B cell (primary cell): ENCODE results near the gene PRIMPOL. TPM values are rescaled to one million over a fixed set of nuclear protein-coding genes. Genes with fewer than 3 reads are reported as not detected.

Experiments used
- ATAC-seq: fragments of 200-7000 bp; cut with Tn5 transposase; one replicate; pipeline ENCODE4 v1.10.0; 2021; ENCODE audit warnings: low read depth, mild to moderate bottlenecking, moderate number of reproducible peaks, moderate library complexity
- CTCF ChIA-PET: fragments of 350-600 bp; sonication (Branson Sonifier 250); formaldehyde crosslinking; loops from one replicate; lab custom pipeline; 2021; ENCODE audit warnings: antibody characterized with exemption, inconsistent platforms; lab: Charles Lee
- POLR2A ChIA-PET: fragments of 350-600 bp; sonication (Branson Sonifier 250); formaldehyde crosslinking; loops from one replicate; lab custom pipeline; 2021; ENCODE audit warnings: antibody characterized with exemption; lab: Charles Lee
- DNase-seq: peaks from one replicate; pipeline ENCODE4 v3.0.0; 2013
- H2AFZ ChIP-seq: 2 replicates; pipeline ENCODE4 v1.6.1; 2012; ENCODE audit warnings: mild to moderate bottlenecking, low read depth, low read length; ENCODE audit not compliant: insufficient read depth, poor library complexity, severe bottlenecking
- H3K27ac ChIP-seq, 2 donors: 1 replicate in 1 of 2; 2 replicates in 1 of 2; pipeline ENCODE4 v1.5.1; 2012 to 2013; ENCODE audit warnings: low read length in 2 of 2, mild to moderate bottlenecking in 2 of 2, moderate library complexity in 1 of 2
- H3K27me3 ChIP-seq, 4 experiments: fragments of 200-600 bp in 1 of 4; sonication (generic) in 1 of 4; replicated peaks in 1 of 4; 1 replicate in 2 of 4; 2 replicates in 2 of 4; pipeline versions ENCODE4 v1.6.1 to v1.7.0; 2013 to 2016; ENCODE audit warnings: low read length in 3 of 4, mild to moderate bottlenecking in 2 of 4, mixed read lengths in 1 of 4, moderate library complexity in 1 of 4; ENCODE audit not compliant: insufficient read depth in 4 of 4, control insufficient read depth in 3 of 4; ENCODE audit errors: control extremely low read depth in 1 of 4
- H3K36me3 ChIP-seq, 2 experiments: replicated peaks in 1 of 2; 1 replicate in 1 of 2; 2 replicates in 1 of 2; pipeline versions ENCODE4 v1.6.1 to v1.7.1; 2013; ENCODE audit warnings: low read length in 1 of 2; ENCODE audit not compliant: insufficient read depth in 2 of 2, control insufficient read depth in 1 of 2; ENCODE audit errors: control extremely low read depth in 1 of 2, extremely low read depth in 1 of 2
- H3K4me1 ChIP-seq, 2 donors: fragments of 200-600 bp in 1 of 2; sonication (generic) in 1 of 2; 1 replicate in 1 of 2; 2 replicates in 1 of 2; pipeline versions ENCODE4 v1.5.1 to v1.6.1; 2013 to 2017; ENCODE audit warnings: low read length in 2 of 2; ENCODE audit not compliant: control insufficient read depth in 2 of 2, insufficient read depth in 2 of 2
- H3K4me2 ChIP-seq: replicated peaks from 2 replicates; pipeline ENCODE3; 2012; ENCODE audit warnings: mild to moderate bottlenecking, low read depth, low read length; ENCODE audit not compliant: poor library complexity, severe bottlenecking
- H3K4me3 ChIP-seq, 5 experiments: fragments of 200-600 bp in 1 of 5; sonication (generic) in 1 of 5; 1 replicate in 3 of 5; 2 replicates in 2 of 5; pipeline versions ENCODE4 v1.5.1 to v1.7.0; 2011 to 2016; ENCODE audit warnings: low read length in 4 of 5, mild to moderate bottlenecking in 4 of 5, low read depth in 2 of 5, control low read depth in 1 of 5, moderate library complexity in 1 of 5; ENCODE audit not compliant: insufficient read depth in 1 of 5; ENCODE audit errors: control extremely low read depth in 1 of 5, extremely low read depth in 1 of 5
- H3K79me2 ChIP-seq: fragments of 200-600 bp; sonication (generic); one replicate; pipeline ENCODE4 v1.6.0; 2016; ENCODE audit warnings: low read length; ENCODE audit not compliant: control insufficient read depth, insufficient read depth
- H3K9ac ChIP-seq: fragments of 200-600 bp; sonication (generic); 2 replicates; pipeline ENCODE4 v1.6.1; 2017; ENCODE audit warnings: mild to moderate bottlenecking, low read length, moderate library complexity
- H3K9me3 ChIP-seq, 3 donors: one replicate each; pipeline versions ENCODE4 v1.6.1 to v1.7.1; 2013; ENCODE audit warnings: low read length in 2 of 3; ENCODE audit not compliant: control insufficient read depth in 2 of 3, insufficient read depth in 1 of 3; ENCODE audit errors: control extremely low read depth in 1 of 3
- H4K20me1 ChIP-seq: 2 replicates; pipeline ENCODE4 v1.6.0; 2012; ENCODE audit warnings: mild to moderate bottlenecking, low read length; ENCODE audit not compliant: insufficient read depth, control insufficient read depth, poor library complexity, severe bottlenecking
- H3K27ac Mint-ChIP-seq: one replicate; pipeline ENCODE4 v1.8.0; 2021; ENCODE audit warnings: mixed read lengths
- H3K27me3 Mint-ChIP-seq: one replicate; pipeline ENCODE4 v1.8.0; 2021; ENCODE audit warnings: mixed read lengths
- H3K4me1 Mint-ChIP-seq: one replicate; pipeline ENCODE4 v1.8.0; 2021; ENCODE audit warnings: mixed read lengths
- H3K4me3 Mint-ChIP-seq: one replicate; pipeline ENCODE4 v1.8.0; 2021; ENCODE audit warnings: mixed read lengths
- H3K9me3 Mint-ChIP-seq: one replicate; pipeline ENCODE4 v1.8.0; 2022; ENCODE audit warnings: mixed read lengths; ENCODE audit not compliant: insufficient read depth
- EZH2 ChIP-seq: IDR thresholded peaks from 2 replicates; pipeline ENCODE4 v1.6.1; 2012; ENCODE audit warnings: borderline replicate concordance, low read depth, mild to moderate bottlenecking, moderate library complexity, low read length; ENCODE audit not compliant: insufficient read depth, poor library complexity, severe bottlenecking
- WGBS: methylation state at CpG from one replicate; pipeline ENCODE4 v1.1.5; 2013; ENCODE audit warnings: missing lambda C conversion rate; ENCODE audit not compliant: insufficient coverage; 5-methylcytosine and 5-hydroxymethylcytosine counted together
- intact Hi-C: fragments of 100-400 bp; cut with micrococcal nuclease; formaldehyde crosslinking; loops from one replicate; pipeline ENCODE4 v1.10.0; 2022
- polyA plus RNA-seq: library from polyadenylated mRNA; depleted of rRNA; stranded (reverse); fragments of >200 nt; gene quantifications from 2 replicates; pipeline ENCODE4 v1.2.3, GENCODE V29; 2012
- total RNA-seq, 2 donors: library from RNA; stranded (reverse); fragments of 120-200 nt in 1 of 2; gene quantifications; 1 replicate in 1 of 2; 2 replicates in 1 of 2; pipeline versions ENCODE4 v1.2.3 to v1.2.4, GENCODE V29; 2013 to 2022
- TF ChIP-seq, protein P1 (sequence below): fragments of 200-600 bp; IDR thresholded peaks from one replicate; pipeline ENCODE4 v1.8.0; 2022; ENCODE audit warnings: antibody characterized with exemption, mild to moderate bottlenecking

The PRIMPOL gene
- total and polyA plus RNA-seq, 2 donors (not counting 1 experiment from before 2014, with no cell fraction given): 15.4 to 16.3 TPM

DNA sequence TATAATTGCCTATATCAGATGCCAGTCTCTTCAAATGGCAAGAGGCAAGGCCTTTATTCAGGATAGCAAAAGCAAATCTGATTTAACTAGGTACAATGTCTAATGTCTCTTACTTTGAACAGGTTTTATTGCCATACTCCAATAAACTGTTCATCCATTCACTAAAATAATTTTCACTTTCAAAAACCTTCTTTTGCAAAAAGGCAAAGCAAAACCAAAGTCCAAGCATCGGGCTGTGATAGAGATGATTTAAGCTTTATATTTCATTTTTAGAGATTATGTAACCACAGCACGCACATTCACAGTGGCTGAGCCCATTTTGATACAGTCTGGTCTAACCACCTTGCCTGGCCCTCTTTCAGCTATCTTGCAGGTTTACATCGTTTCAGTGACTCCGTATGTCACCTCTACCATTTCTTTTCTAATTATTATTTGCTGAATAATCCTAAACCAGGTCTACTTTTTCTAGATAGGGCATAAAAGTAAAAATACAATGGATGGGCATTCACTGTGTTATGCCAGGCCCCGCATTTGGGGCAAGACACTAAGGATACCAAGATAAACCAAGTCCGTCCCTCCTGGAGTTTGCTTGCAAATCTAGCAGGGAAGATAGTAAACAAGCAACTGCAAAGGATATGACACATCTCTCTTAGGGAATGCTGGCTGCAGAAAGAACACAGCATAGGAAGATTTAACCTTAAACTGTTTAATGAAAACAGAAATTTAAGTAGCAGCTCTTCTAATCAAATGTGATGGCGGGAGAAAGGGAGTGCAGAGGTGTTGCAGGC, 2.1 kb upstream of the PRIMPOL start:
- DNase-seq: peak; percentile 13
- Histone ChIP-seq H3K9ac (peak overlapping the region; percentile 97), H3K4me2 (peak overlapping the region; percentile 93), H4K20me1 (peaks cover 22% of the 10 kb centered on the region), H3K4me1 (peaks cover 24 to 29% of the 10 kb centered on the region in 2 donors), H3K79me2 (peaks cover 70% of the 10 kb centered on the region), H3K9me3 (no peaks in the 10 kb centered on the region), H3K27me3 (no peaks in the 10 kb centered on the region), H2AFZ (peak overlapping the region; percentile 91), H3K27ac (peak overlapping the region in 1 of 2 donors; percentile 95), H3K4me3 (peak overlapping the region in 3 of 5 experiments; percentile 89 to 95 (median 93)), H3K36me3 (peaks cover 1 to 9% of the 10 kb centered on the region in 2 experiments)
- Mint-ChIP-seq H3K4me3 (peak overlapping the region; percentile 94), H3K27me3 (no peaks in the 10 kb centered on the region), H3K27ac (peak overlapping the region; percentile 93), H3K9me3 (no peaks in the 10 kb centered on the region), H3K4me1 (peaks cover 50% of the 10 kb centered on the region)
- POLR2A ChIA-PET: no interaction called here
- TF ChIP-seq, protein P1, sequence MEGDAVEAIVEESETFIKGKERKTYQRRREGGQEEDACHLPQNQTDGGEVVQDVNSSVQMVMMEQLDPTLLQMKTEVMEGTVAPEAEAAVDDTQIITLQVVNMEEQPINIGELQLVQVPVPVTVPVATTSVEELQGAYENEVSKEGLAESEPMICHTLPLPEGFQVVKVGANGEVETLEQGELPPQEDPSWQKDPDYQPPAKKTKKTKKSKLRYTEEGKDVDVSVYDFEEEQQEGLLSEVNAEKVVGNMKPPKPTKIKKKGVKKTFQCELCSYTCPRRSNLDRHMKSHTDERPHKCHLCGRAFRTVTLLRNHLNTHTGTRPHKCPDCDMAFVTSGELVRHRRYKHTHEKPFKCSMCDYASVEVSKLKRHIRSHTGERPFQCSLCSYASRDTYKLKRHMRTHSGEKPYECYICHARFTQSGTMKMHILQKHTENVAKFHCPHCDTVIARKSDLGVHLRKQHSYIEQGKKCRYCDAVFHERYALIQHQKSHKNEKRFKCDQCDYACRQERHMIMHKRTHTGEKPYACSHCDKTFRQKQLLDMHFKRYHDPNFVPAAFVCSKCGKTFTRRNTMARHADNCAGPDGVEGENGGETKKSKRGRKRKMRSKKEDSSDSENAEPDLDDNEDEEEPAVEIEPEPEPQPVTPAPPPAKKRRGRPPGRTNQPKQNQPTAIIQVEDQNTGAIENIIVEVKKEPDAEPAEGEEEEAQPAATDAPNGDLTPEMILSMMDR: no peak
- TF ChIP-seq EZH2: no peak
- WGBS: 96% methylated on average over 4 of the region's 7 CpGs
- CTCF ChIA-PET: interaction anchor here (2.7 kb wide), 1 partner anchor 383 kb away, joined by 10 read pairs; no protein-coding TSS in a partner anchor
- ATAC-seq: no peak
- intact Hi-C loops: loop anchor here (2.0 to 5.0 kb wide), 3 partner anchors 495 to 823 kb away; partner anchors contain the start of genes CCDC110 and SLC25A4

DNA sequence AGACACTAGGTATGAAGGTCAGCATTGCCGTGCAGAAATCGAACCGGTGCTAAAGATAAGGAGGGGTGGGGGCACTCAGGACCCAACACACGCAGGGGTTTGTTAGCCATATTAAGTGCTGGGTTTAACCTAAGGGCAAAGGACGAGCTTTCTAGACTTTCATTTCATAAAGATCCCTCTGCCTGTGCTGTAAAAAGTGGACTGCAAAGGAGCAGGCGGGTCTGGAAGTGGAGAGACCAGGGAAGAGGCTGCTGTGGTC, 1.6 kb upstream of the PRIMPOL start:
- no peak for ATAC-seq
- peak overlapping the region; percentile 64 to 95 (median 89) for H3K4me3 ChIP-seq
- peaks cover 24 to 29% of the 10 kb centered on the region in 2 donors for H3K4me1 ChIP-seq
- Mint-ChIP-seq H3K9me3 (no peaks in the 10 kb centered on the region), H3K27ac (peak overlapping the region; percentile 93), H3K27me3 (no peaks in the 10 kb centered on the region), H3K4me1 (peaks cover 50% of the 10 kb centered on the region), H3K4me3 (peak overlapping the region; percentile 94)
- H3K4me2 ChIP-seq: peak overlapping the region; percentile 93
- H3K79me2 ChIP-seq: peaks cover 65% of the 10 kb centered on the region
- ChIA-PET CTCF (interaction anchor here (1.3 to 2.7 kb wide), 2 partner anchors 111 to 384 kb away, joined by 3 to 10 read pairs; no protein-coding TSS in a partner anchor), POLR2A (interaction anchor here (1.9 to 2.5 kb wide), 2 partner anchors 86 to 173 kb away, joined by 9 to 23 read pairs; partner anchors contain the start of genes CENPU and IRF2)
- no peaks in the 10 kb centered on the region for H3K27me3 ChIP-seq
- peak overlapping the region; percentile 91 for H2AFZ ChIP-seq
- TF ChIP-seq, protein P1: no peak
- TF ChIP-seq EZH2: no peak
- H3K9ac ChIP-seq: peak overlapping the region; percentile 97
- peaks cover 17% of the 10 kb centered on the region for H4K20me1 ChIP-seq
- no peak for DNase-seq
- 15% methylated on average over 4 of the region's 6 CpGs for WGBS
- intact Hi-C loops: loop anchor here (2.0 to 5.0 kb wide), 3 partner anchors 495 to 823 kb away; partner anchors contain the start of genes CCDC110 and SLC25A4
- peak overlapping the region in 1 of 2 donors; percentile 95 for H3K27ac ChIP-seq
- peaks cover 1 to 6% of the 10 kb centered on the region in 2 experiments for H3K36me3 ChIP-seq
- H3K9me3 ChIP-seq: no peaks in the 10 kb centered on the region
